HepG2 (cell line): ENCODE data around the gene CCDC116. TPM values are rescaled to one million over a fixed set of nuclear protein-coding genes. Genes with fewer than 3 reads are reported as not detected.

ENCODE experiments used
- ATAC-seq: fragments of 200-7000 bp; cut with Tn5 transposase; 3 replicates; pipeline ENCODE4 v1.9.1; 2020; ENCODE audit warnings: mild to moderate bottlenecking, moderate library complexity
- BruUV-seq: library from RNA; stranded (reverse); fragments of 400-500 nt; replicated peaks from 2 replicates; lab custom pipeline; 2021; lab: Mats Ljungman, UMichigan
- CTCF ChIA-PET: fragments of 300-600 bp; formaldehyde crosslinking; extraction: SDS; loops from one replicate; lab custom pipeline; 2021; ENCODE audit warnings: low total read pairs, inconsistent platforms, low intra/inter-chr PET ratio; lab: Yijun Ruan, JAX
- POLR2A ChIA-PET: fragments of 350-600 bp; sonication (Branson Sonifier 250); formaldehyde crosslinking; loops from one replicate; lab custom pipeline; 2020; ENCODE audit warnings: antibody characterized with exemption, inconsistent platforms; lab: Yijun Ruan, JAX
- DNase-seq: peaks from one replicate; pipeline ENCODE4 v3.0.0-alpha.2; 2015; ENCODE audit warnings: low spot score
- FAIRE-seq: peaks from 3 replicates; lab custom pipeline; 2011; peaks lifted over from hg19 to GRCh38; lab: Jason Lieb, UNC
- H2AFZ ChIP-seq: one replicate; pipeline ENCODE4 v1.6.1; 2011; ENCODE audit warnings: low read length, inconsistent platforms
- H3K27ac ChIP-seq: fragments of 300-600 bp; 3 replicates; pipeline ENCODE4 v1.8.0; 2011; ENCODE audit warnings: mixed run types, mild to moderate bottlenecking, mixed read lengths, low read length, inconsistent platforms; ENCODE audit not compliant: insufficient read depth; ENCODE audit errors: extremely low read length
- H3K27me3 ChIP-seq, 2 experiments: fragments of 200-600 bp in 1 of 2; 2 replicates in 1 of 2; 3 replicates in 1 of 2; pipeline versions ENCODE4 v1.6.0 to v1.8.0; 2011; ENCODE audit warnings: low read length in 2 of 2, mild to moderate bottlenecking in 2 of 2, moderate library complexity in 2 of 2, inconsistent platforms in 1 of 2; ENCODE audit not compliant: insufficient read depth in 2 of 2, control insufficient read depth in 1 of 2
- H3K36me3 ChIP-seq, 2 experiments: fragments of 200-600 bp in 1 of 2; replicated peaks in 1 of 2; 2 replicates in 1 of 2; 3 replicates in 1 of 2; pipeline versions ENCODE4 v1.5.1 to v1.8.0; 2011; ENCODE audit warnings: low read length in 2 of 2, inconsistent platforms in 1 of 2; ENCODE audit not compliant: insufficient read depth in 2 of 2, control insufficient read depth in 1 of 2
- H3K4me1 ChIP-seq: 2 replicates; pipeline ENCODE4 v1.5.1; 2012; ENCODE audit warnings: low read length, inconsistent platforms; ENCODE audit not compliant: insufficient read depth
- H3K4me2 ChIP-seq: 2 replicates; pipeline ENCODE4 v1.6.0; 2011; ENCODE audit warnings: low read depth, low read length, inconsistent platforms
- H3K4me3 ChIP-seq, 3 experiments: fragments of 200-600 bp in 1 of 3; sonication (generic), shearing (Covaris generic) in 1 of 3; replicated peaks in 1 of 3; 2 replicates each; pipeline ENCODE4 v1.5.1; 2011 to 2016; ENCODE audit warnings: low read length in 3 of 3, inconsistent platforms in 2 of 3, low read depth in 2 of 3, mild to moderate bottlenecking in 2 of 3, control low read depth in 1 of 3, mixed read lengths in 1 of 3; ENCODE audit not compliant: insufficient read depth in 1 of 3
- H3K79me2 ChIP-seq: one replicate; pipeline ENCODE4 v1.6.1; 2011; ENCODE audit warnings: low read length, inconsistent platforms; ENCODE audit not compliant: insufficient read depth
- H3K9ac ChIP-seq: 2 replicates; pipeline ENCODE4 v1.6.0; 2011; ENCODE audit warnings: mild to moderate bottlenecking, low read depth, low read length, inconsistent platforms; ENCODE audit not compliant: insufficient read depth
- H3K9me3 ChIP-seq: 2 replicates; pipeline ENCODE4 v1.5.1; 2012; ENCODE audit warnings: mild to moderate bottlenecking, low read length
- H4K20me1 ChIP-seq: 2 replicates; pipeline ENCODE4 v1.6.0; 2011; ENCODE audit warnings: inconsistent platforms, mild to moderate bottlenecking, low read length, moderate library complexity; ENCODE audit not compliant: insufficient read depth
- AHR ChIP-seq: IDR thresholded peaks from 2 replicates; pipeline ENCODE4 v1.6.1; 2018; ENCODE audit warnings: missing genetic modification reagents, missing compliant biosample characterization
- ARNTL ChIP-seq: sonication (generic); formaldehyde crosslinking; IDR thresholded peaks from 2 replicates; pipeline ENCODE4 v1.4.0; 2020; ENCODE audit warnings: mild to moderate bottlenecking, missing genetic modification reagents
- ATF7-NPFF ChIP-seq: sonication (generic); formaldehyde crosslinking; IDR thresholded peaks from 2 replicates; pipeline ENCODE4 v1.8.1; 2023; ENCODE audit warnings: mild to moderate bottlenecking, low read depth, missing genetic modification reagents, moderate library complexity
- DR1 ChIP-seq: sonication (generic); formaldehyde crosslinking; IDR thresholded peaks from 2 replicates; pipeline ENCODE4 v1.8.0; 2021; ENCODE audit warnings: mild to moderate bottlenecking, missing genetic modification reagents, inconsistent platforms
- MIER2 ChIP-seq: IDR thresholded peaks from 2 replicates; pipeline ENCODE4 v1.6.1; 2016; ENCODE audit warnings: missing biosample characterization, missing genetic modification reagents
- MYC ChIP-seq: sonication (generic); formaldehyde crosslinking; IDR thresholded peaks from 2 replicates; pipeline ENCODE4 v1.9.0; 2021; ENCODE audit warnings: missing genetic modification reagents, borderline replicate concordance
- NCOA5 ChIP-seq: sonication (generic); formaldehyde crosslinking; IDR thresholded peaks from 2 replicates; pipeline ENCODE4 v1.4.0; 2020; ENCODE audit warnings: missing genetic modification reagents
- NFE2 ChIP-seq: sonication (generic); formaldehyde crosslinking; IDR thresholded peaks from 2 replicates; pipeline ENCODE4 v1.4.0; 2020; ENCODE audit warnings: missing genetic modification reagents
- SRSF1 ChIP-seq: fragments of 200-400 bp; formaldehyde crosslinking; optimal IDR thresholded peaks from 2 replicates; pipeline ENCODE3; 2017; ENCODE audit warnings: mild to moderate bottlenecking, low read depth, low read length, moderate library complexity
- SRSF4 ChIP-seq: fragments of 200-400 bp; formaldehyde crosslinking; IDR thresholded peaks from one replicate; pipeline ENCODE4 v1.6.1; 2018; ENCODE audit warnings: mild to moderate bottlenecking, low read depth, low read length, moderate library complexity; ENCODE audit not compliant: poor library complexity, severe bottlenecking
- TAF1 ChIP-seq: sonication (generic); formaldehyde crosslinking; IDR thresholded peaks from 2 replicates; pipeline ENCODE4 v1.4.0; 2020; ENCODE audit warnings: missing genetic modification reagents
- ZFX ChIP-seq: sonication (generic); formaldehyde crosslinking; IDR thresholded peaks from 2 replicates; pipeline ENCODE4 v1.4.0; 2020; ENCODE audit warnings: mild to moderate bottlenecking, low read depth, missing genetic modification reagents, moderate library complexity
- ZNF143 ChIP-seq: sonication (generic); formaldehyde crosslinking; IDR thresholded peaks from 2 replicates; pipeline ENCODE4 v1.4.0; 2020; ENCODE audit warnings: missing genetic modification reagents
- ZNF432 ChIP-seq: sonication (generic); formaldehyde crosslinking; IDR thresholded peaks from 2 replicates; pipeline ENCODE4 v1.5.0; 2020; ENCODE audit warnings: missing genetic modification reagents, mild to moderate bottlenecking, borderline replicate concordance
- ZNF605 ChIP-seq: sonication (generic); formaldehyde crosslinking; IDR thresholded peaks from 2 replicates; pipeline ENCODE4 v1.8.0; 2022; ENCODE audit warnings: mild to moderate bottlenecking, missing genetic modification reagents
- ZNF678 ChIP-seq: sonication (generic); formaldehyde crosslinking; IDR thresholded peaks from 2 replicates; pipeline ENCODE4 v1.4.0; 2020; ENCODE audit warnings: mild to moderate bottlenecking, missing genetic modification reagents
- ZNF792 ChIP-seq: IDR thresholded peaks from 2 replicates; pipeline ENCODE4 v1.6.1; 2016
- WGBS: methylation state at CpG from one replicate; pipeline ENCODE4 v1.1.6; 2017; ENCODE audit warnings: low lambda C conversion rate; 5-methylcytosine and 5-hydroxymethylcytosine counted together
- in situ Hi-C: cut with HindIII; loops from 2 replicates; pipeline ENCODE4 v1.10.0; 2017; ENCODE audit warnings: low pct_unique_long_range_greater_than_20kb; ENCODE audit not compliant: extremely low pct_ligation_motif_present
- intact Hi-C: fragments of 100-400 bp; cut with micrococcal nuclease; formaldehyde crosslinking; loops from one replicate; pipeline ENCODE4 v1.10.0; 2022; ENCODE audit not compliant: unreplicated experiment
- polyA plus RNA-seq, 8 experiments: library from polyadenylated mRNA; depleted of rRNA in 3 of 8; stranded (reverse) in 7 of 8; unstranded in 1 of 8; fragments of >200 nt; fragmentation: Illumina TruSeq in 4 of 8; extraction: Trizol in 4 of 8; gene quantifications; 2 replicates each; pipeline versions ENCODE4 v1.2.1 to v1.2.3, GENCODE V29; 2011 to 2016; ENCODE audit warnings: low read depth in 4 of 8, missing spikeins in 1 of 8, mixed read lengths in 1 of 8; ENCODE audit not compliant: insufficient read depth in 1 of 8
- total RNA-seq, 5 experiments: library from RNA; depleted of rRNA; stranded (reverse); fragments of >200 nt; fragmentation: Illumina TruSeq; extraction: Trizol; gene quantifications; 2 replicates each; pipeline ENCODE4 v1.2.3, GENCODE V29; 2016; ENCODE audit warnings: low read depth in 1 of 5
- TF ChIP-seq, protein P1 (sequence below): sonication (generic); formaldehyde crosslinking; IDR thresholded peaks from 2 replicates; pipeline ENCODE4 v1.5.0; 2020; ENCODE audit warnings: missing genetic modification reagents

The CCDC116 gene
- total and polyA plus RNA-seq, 2 of the 13 experiments (the other 11 are each of a cell fraction or from before 2014, with no cell fraction given): 0.15 to 0.33 TPM

DNA sequence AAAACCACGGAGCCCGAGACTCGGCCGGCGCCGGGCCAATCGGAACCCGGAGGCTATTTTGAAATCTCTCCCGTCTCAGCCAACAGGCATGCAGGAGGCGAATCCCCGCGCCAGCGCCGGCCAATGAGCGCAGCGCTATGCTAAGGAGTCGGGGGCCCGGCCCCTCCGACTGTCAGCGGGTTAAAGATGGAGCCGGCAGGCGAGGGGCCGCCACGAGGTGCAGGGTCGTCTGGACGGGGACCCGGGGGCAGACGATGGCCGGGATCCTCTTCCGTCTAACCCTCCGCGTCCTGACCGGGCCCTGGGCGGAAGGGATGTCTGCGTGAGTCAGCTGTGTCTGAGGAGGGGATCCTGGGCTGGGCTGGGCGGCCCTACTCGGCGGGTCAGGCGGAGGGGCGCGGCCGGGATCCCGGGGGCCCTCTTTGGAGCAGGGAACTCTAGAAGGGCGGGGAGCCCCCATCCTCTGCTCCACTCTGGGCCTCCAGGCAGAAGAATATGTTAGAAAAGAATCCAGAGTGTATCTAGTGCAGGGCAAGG, 19.5 kb downstream of the CCDC116 start (continued):
- TF ChIP-seq MYC (peak; percentile 86), DR1 (no peak), AHR (CRISPR knock-in tag) (peak; percentile 32; the same call in 1 of the 2 replicates), ARNTL (CRISPR knock-in tag) (no peak), ZNF605 (CRISPR knock-in tag) (no peak; the same call in 1 of the 2 replicates), NCOA5 (CRISPR knock-in tag) (no peak), ZNF143 (CRISPR knock-in tag) (no peak), NFE2 (CRISPR knock-in tag) (no peak)
- TF ChIP-seq, all 625 proteins: peak for 115

- CTCF ChIA-PET: no interaction called here
- TF ChIP-seq ZNF792 (CRISPR knock-in tag) (no peak), ATF7-NPFF (CRISPR knock-in tag) (no peak), SRSF1 (peak; percentile 14), ZNF678 (CRISPR knock-in tag) (no peak), TAF1 (CRISPR knock-in tag) (0 out of 2 replicates have a peak, but pooled peaks have one; percentile 15), SRSF4 (no peak), ZNF432 (CRISPR knock-in tag) (no peak), ZFX (CRISPR knock-in tag) (no peak), MIER2 (no peak)
- TF ChIP-seq, protein P1, sequence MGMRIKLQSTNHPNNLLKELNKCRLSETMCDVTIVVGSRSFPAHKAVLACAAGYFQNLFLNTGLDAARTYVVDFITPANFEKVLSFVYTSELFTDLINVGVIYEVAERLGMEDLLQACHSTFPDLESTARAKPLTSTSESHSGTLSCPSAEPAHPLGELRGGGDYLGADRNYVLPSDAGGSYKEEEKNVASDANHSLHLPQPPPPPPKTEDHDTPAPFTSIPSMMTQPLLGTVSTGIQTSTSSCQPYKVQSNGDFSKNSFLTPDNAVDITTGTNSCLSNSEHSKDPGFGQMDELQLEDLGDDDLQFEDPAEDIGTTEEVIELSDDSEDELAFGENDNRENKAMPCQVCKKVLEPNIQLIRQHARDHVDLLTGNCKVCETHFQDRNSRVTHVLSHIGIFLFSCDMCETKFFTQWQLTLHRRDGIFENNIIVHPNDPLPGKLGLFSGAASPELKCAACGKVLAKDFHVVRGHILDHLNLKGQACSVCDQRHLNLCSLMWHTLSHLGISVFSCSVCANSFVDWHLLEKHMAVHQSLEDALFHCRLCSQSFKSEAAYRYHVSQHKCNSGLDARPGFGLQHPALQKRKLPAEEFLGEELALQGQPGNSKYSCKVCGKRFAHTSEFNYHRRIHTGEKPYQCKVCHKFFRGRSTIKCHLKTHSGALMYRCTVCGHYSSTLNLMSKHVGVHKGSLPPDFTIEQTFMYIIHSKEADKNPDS (CRISPR knock-in tag): no peak
Observed at GRCh38 chr22:21652547-21653545, 20.3 kb downstream of the CCDC116 start.

More at GRCh38 chr22:21652547-21653545, 20.3 kb downstream of the CCDC116 start:
- intact Hi-C loops (no loop called here), in situ Hi-C loops (no loop called here)
- Histone ChIP-seq H2AFZ (no peak overlapping the region), H3K27ac (peak overlapping the region; percentile 77), H3K27me3 (no peaks in the 10 kb centered on the region; a peak in 1 of 5 replicates), H3K9me3 (no peaks in the 10 kb centered on the region), H3K9ac (peak overlapping the region; percentile 73), H3K4me2 (peak overlapping the region; percentile 93), H3K79me2 (no peaks in the 10 kb centered on the region), H3K4me3 (peak overlapping the region; percentile 64 to 86 (median 77)), H3K36me3 (peaks cover 2 to 16% of the 10 kb centered on the region in 2 experiments; a peak in 4 of 5 replicates), H4K20me1 (no peaks in the 10 kb centered on the region), H3K4me1 (peaks cover 33% of the 10 kb centered on the region)
- FAIRE-seq (no peak), ATAC-seq (no peak), DNase-seq (no peak)
- 29% methylated on average over 10 of the region's 40 CpGs for WGBS
- TSS peak; percentile 49 for BruUV-seq
- POLR2A ChIA-PET: interaction anchor here (1.5 to 3.3 kb wide), 3 partner anchors 11 to 13 kb away, joined by 4 to 17 read pairs (median 10); partner anchors contain the start of genes PPIL2 and SDF2L1
